H4 (cell line): ENCODE data around the gene RLBP1. TPM values are rescaled to one million over a fixed set of nuclear protein-coding genes. Genes with fewer than 3 reads are reported as not detected.
"Not testable (repeated sequence)": the region's sequence is repeated elsewhere in the genome, so short reads cannot be mapped to it uniquely, and the experiment has no call there.

ENCODE experiments used
- DNase-seq: peaks from one replicate; pipeline ENCODE4 v3.0.0-alpha.2; 2015; ENCODE audit warnings: low spot score
- total RNA-seq: library from RNA; depleted of rRNA; stranded (reverse); fragments of >200 nt; shearing (Covaris generic); gene quantifications from 2 replicates; pipeline ENCODE4 v1.2.3, GENCODE V29; 2014; rRNA removed

RLBP1 gene
- not detected in 2 replicates for total RNA-seq

DNA sequence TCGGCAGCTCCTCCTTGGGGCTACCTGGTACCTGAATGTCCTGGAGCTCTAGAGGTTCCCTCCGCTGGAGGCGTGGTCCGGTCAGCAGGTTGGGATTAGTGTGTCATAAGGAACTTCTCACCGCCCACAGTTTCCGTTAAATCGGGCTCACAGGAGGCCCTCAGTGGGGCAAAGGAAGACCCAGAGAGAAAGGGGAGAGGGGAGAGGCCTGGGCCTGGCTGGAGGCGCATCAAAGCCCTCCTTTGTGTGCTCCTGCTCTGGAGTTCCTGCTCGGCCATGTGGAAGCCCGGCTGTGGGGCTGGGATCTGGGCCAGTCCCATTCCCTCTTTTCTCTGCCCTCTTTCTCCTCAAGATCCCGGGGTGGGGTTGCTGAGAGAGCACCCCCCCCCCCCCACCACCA lies at the start of gene RLBP1:
RLBP1 (minus strand) TSS at position 37 of the 400 bp plus-strand sequence. CDS start 2,604 bp downstream, outside the sequence.
- no peak for DNase-seq

DNA sequence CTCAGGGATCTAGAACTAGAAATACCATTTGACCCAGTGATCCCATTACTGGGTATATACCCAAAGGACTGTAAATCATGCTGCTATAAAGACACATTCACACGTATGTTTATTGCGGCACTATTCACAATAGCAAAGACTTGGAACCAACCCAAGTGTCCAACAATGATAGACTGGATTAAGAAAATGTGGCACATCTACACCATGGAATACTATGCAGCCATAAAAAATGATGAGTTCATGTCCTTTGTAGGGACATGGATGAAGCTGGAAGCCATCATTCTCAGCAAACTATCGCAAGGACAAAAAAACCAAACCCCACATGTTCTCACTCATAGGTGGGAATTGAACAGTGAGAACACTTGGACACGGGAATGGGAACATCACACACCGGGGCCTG lies 28.8 kb upstream of the RLBP1 start:
- not testable (repeated sequence) for DNase-seq

DNA sequence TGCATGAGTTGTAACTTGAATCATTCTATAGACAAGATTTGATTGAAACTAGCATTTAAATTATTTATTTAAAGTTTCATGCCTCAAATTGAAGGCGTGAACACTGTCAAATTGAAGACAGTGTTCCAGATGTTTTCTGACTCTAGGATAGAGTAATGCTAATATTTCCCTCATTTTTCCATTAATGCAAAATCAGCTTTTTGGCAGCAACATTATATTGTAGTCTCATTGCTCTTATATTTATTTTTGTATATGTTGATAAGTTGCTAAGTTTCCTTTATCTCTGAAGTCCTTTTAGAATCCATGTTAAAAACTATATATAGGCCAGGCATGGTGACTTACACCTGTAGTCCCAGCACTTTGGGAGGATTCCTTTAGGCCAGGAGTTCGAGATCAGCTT lies 27.2 kb upstream of the RLBP1 start:
- no peak for DNase-seq

DNA sequence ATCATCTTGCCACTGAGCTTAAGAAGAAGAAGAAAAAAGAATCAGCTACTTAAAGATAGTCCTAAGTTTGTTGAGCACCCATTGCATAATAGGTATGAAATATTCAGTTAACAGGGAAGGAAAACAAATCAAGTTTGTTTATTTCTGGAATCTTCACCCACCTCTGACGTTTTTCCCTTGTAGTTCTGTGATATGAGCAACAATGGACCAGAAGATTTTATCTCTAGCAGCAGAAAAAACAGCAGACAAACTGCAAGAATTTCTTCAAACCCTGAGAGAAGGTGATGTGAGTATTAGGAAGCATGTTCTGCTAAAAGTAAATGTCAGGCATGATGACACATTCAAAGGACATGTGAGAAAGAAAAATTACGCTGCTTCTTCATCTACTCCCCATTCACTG lies 26.1 kb upstream of the RLBP1 start:
- DNase-seq = no peak

DNA sequence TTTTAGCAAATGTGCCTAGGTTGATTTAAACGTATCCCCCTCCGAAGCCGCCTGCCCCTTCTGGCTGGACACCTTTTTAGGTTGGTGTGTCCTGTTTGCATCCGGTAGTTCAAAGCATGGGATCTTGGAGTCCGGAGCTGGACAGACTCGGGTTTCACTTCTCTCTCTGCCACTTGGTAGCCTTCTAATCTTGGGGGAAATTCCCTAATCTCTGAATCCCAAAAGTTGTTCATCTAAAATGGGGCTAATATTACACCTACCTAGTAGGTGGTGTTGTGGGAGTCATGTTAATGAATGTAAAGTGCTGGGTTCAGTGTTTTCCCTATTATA lies 23.2 kb upstream of the RLBP1 start:
- DNase-seq = no peak

DNA sequence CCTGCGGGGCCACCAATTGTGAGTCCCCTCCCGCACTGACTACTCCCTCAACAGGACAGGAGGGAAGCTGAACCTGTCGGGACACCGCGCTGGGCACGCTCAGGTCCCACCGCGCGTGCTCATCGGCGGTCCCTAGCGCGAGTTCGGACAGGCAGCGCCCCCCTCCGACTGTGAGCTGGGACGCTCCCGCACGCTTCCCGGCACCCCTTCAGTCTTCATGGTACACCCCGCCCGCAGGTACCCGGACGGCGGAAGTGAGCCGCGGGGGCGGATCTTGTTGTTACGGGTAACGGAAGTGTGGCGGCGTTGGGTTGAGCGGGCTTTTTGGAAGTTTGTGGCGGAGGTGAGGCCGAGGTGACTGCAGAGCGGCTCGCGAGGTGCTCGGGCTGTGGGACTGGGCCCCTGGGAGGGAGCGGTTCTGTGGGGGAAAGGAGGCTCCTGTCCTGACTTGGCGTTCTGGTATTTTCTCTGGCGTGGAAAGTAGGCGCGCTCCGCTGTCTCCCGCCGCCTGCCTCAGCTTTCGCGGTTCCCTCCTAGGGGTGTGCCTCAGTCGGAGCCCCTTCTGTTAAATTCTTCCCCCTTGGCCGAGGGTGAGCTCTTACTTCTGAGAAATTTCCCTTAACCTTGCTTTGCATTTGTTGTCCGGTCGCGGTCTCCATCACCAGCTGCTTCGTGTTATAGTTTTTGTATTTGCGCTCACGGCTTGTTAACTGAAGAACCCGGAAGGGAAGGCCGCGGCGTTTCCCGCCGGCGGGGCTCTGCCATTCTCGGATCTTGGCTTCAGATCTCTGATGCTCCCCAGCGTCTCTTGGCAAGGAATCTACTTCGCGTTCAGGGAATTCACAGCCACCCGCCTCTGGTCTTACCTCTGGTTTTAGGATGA lies 22.6 kb upstream of the RLBP1 start, which contains the start of gene FANCI:
FANCI (plus strand) TSS at position 289 of the 883 bp plus-strand sequence. CDS start 3,669 bp downstream, outside the sequence.
- DNase-seq = peak; percentile 90

DNA sequence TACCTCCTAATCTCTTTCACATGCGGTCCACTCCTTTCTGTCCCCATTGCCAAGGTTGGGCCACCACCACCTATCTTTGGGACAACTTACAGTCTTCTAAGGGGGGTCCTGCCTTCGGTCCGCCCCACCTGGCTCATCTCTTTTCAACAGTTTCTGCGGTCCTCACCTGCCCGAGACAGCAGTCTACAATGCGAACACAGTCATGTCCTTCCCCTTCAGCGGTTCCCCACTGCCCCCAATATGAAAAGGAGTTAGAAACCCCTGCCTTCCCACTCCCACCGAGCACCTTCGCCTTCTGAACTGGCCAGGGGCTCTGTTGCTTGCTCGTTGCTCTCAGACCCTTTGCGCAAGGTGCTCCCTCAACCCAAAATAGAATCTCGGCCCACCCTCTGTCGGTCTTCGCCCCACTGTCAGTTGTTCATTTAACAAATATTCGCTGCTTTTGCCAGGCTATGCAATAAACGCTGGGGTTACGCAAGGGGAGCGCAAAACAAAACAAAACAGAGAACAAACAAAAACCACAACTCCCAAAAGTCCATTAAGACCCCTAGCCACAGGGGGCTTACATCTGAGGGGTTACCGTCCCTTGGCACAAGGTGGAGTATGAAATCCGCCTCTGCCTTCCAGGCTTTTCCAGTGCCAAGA lies 21.8 kb upstream of the RLBP1 start:
- no peak for DNase-seq

DNA sequence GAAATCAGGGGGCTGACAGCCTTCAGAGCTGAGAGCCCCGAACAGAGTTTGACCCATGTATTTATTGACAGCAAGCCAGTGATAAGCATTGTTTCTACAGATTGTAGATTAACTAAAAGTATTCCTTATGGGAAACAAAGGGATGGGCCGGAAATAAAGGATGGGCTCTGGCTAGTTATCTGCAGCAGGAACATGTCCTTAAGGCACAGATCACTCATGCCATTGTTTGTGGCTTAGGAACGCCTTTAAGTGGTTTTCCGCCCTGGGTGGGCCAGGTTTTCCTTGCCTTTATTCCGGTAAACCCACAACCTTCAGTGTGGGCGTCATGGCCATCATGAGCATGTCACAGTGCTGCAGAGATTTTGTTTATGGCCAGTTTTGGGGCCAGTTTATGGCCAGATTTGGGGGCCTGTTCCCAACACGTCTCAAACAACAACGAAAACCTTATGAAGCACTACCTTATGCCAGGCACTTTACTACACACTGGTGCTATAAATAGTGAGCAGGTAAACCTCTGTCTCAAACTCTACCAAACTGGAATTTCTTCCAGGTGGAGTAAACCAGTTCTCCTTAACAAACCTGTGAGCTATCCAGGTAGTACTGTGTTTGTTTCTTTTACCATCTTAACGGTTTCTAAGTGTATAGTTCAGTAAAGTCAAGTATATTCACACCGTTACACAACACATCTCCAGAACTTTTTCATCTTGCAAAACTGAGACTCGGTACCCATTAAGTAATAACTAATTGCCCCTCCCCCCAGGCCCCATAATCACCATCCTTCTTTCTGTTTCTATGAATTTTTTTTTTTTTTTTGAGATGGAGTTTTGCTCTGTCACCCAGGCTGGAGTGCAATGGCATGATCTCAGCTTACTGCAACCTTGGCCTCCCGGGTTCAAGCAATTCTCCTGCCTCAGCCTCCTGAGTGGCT lies 18.8 kb upstream of the RLBP1 start:
- not testable (repeated sequence) for DNase-seq

DNA sequence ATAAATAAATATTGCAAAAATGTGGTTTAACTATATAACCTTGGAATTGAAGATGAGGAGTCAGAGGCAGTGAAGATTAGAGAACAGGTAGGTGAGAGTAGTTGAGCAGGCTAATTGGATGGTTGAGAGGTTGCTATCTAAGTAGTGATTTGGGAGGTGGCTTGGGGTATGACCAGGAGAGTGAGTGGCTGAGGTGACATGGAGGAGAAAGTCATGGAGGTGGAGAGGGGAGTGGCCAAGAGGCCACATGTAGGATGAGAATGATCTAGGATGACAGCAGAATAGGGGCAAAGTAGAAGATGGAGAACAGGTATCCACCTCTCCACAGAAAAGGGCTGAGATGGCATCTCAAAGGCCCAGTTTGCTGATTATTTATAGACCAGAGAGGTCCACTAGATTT lies 10.5 kb upstream of the RLBP1 start:
- DNase-seq = no peak

DNA sequence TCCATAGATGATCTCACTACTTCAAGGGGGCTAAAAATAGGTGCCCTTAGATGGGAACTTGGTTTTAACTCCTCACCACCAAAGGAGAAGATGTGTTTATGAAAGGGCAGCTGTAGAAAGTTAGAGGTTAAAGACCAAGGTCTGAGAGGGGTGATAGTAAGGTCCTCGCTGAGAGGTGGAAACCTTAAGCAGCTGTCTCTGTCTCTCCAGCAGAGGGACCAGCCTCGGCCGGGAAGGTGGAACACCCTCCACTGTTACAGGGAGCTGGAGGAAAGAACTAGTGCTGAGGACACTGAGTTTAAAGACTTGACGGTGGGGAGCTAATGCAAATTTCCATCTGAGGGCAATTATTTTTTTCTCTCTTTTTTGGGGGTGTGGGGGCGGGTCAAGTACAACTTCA lies 8.9 kb upstream of the RLBP1 start:
- DNase-seq = no peak

DNA sequence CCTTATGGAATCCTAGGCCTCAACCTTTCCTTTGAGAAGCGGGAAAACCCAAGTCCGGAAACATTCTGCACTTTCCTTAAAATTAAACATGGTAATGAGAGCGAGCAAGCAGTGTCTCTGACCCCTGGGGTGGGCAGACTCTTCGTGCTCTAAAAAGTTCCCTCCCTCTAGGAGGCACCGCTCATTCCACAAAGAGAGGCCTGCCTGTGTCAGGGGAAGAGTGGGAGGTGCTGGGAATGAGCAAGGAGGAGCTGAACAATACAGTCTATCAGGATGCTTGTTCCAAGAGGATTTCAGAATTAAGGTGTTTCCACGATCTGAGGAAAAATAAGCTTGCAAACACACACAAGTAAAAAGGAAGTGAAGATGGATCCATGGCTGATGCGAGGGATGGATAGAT lies 6.0 kb upstream of the RLBP1 start:
- DNase-seq = no peak

DNA sequence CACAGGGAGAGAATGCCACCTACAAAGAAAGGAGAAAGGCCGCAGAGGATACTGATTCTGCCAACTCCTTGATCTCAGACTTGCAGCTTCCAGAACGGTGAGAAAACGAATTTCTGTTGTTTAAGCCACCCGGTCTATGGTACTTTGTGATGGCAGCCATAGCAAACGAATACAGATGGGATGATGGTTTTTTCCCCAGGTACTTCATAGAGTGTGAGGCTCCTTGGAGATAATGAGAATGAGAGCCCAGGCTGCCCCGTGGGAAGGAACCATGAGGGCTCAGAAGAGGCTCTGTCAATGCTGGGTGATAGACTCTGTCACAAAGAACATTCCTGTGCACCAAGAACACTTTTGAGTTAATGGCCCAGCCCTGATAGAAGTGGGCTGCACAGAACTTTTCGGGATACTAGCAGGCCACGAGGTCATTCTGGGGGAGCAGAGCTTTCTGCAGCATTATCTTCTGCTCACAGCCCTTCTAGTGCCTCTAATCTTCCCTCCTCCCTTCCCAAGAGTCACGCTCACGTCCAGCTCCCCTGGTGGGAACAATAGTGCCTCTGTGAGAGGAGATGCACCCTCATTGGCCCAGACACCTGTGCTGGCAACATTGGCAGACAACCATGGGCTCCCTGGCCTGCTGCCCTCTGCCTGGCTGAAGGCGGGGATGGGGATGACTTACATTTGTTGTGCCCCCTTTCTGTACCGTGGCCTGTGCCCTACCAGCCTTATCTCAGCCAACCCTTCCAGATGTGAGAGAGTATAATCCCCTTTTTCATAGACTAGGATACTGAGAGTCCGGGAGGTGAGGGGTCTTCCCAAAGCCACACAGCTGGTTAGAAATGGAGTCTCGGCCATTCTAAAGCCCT lies 5.2 kb upstream of the RLBP1 start:
- DNase-seq = no peak

DNA sequence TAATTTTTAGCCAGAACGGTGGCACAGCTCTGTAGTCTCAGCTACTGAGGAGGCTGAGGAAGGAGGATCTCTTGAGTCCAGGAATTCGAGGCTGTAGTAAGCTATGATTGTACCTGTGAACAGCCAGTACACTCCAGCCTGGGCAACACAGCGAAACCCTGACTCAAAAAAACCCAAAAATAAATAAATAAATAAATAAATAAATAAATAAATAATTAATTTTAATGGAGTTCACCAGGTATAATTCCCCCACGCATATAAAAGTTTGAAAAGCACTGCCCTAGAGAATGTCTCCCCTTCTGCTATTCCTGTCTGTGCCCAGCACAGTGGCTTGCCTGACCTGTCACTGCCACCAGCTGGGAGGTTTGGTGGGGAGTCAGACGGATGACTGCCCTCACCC lies 4.2 kb upstream of the RLBP1 start:
- DNase-seq = no peak

DNA sequence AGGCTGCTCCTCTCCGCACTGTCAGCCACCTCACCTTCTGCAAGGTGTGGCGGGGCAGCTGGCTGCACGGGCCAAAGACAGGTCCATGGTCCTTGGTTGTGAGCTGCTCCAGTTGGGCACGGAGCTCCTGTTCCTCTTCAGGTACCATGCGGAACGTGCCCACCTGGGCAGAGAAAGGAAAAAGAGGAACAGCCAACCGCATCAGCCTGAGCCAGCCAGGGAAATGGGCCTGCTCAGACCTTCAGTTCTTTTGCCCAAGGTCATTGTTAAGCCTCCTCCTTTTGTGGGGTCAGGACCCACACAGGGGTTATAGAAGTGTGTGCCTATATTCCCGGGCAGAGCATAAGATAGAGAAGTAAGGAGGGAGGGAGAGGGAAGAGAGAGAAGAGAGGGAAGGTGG lies 2.8 kb downstream of the RLBP1 start:
- DNase-seq = no peak

DNA sequence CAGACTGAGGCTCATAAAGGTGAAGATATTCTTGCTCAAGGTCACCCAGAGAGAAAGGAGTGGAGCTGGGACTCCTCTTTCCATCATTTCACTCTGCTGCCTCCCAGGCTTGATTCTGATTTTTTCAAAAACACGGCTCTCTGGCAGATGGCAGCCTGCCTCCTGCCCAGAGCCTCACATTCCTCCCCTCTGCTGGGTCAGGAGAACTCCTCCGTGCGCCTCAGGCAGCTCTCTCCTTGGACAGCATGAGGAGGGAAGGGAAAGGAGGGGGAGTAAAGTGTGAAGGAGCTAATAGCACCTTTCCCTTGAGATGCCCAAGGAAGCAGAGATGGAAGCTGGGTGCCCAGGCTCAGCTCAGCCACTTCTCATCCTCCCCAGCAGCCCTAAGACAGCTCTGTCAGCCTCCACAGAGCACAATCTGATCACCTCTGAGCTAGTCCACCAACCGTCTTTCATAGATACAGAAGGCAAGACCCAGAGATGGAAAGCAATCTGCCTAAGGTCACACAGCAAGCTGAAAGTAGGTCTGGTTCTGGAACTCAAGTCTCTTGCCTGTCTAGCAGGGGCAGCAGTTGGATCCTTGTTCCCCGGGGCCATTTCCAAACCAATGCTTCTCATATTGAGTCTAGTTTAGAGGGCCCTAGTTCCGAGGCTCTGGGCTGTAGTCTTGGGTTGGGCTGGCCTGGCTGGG lies 3.5 kb downstream of the RLBP1 start:
- DNase-seq = no peak

DNA sequence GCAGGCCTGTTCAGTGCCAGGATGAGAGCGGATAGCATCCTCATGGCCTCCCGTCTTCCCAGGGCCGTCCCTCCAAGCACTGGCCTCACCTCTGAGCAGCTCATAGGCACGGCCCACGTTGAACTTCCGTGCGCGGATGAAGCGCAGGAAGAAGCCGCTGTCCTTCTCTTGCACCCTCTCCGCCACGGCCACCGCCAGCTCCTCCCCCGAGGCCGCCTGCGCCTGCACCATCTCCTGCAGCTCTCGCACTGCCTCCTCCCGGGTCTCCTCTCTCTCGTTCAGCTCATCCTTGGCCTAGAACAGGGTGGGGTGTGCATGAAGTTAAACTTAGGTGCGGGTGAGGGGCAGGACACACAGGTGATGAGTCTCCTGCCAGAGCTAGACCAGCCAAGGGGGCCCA lies 4.3 kb downstream of the RLBP1 start:
- no peak for DNase-seq

DNA sequence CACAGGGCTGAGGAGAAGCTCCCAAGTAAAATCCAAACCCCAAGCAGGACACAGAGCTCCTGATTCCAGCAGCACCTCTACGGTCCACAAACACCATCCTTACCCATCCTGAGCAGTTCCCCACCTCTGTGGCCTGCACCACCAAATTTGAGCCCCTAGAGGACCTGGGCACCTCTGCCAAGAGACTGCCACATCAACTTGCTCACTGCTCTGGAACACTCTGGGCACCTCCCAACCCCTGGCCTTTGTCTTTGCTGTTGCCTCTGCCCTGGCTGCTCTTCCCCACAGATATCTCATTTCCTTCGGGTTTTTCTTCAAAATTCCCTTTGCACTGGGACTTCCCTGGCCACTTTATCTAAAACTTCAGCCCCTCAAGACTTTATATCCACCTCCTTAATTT lies 5.8 kb downstream of the RLBP1 start:
- no peak for DNase-seq

DNA sequence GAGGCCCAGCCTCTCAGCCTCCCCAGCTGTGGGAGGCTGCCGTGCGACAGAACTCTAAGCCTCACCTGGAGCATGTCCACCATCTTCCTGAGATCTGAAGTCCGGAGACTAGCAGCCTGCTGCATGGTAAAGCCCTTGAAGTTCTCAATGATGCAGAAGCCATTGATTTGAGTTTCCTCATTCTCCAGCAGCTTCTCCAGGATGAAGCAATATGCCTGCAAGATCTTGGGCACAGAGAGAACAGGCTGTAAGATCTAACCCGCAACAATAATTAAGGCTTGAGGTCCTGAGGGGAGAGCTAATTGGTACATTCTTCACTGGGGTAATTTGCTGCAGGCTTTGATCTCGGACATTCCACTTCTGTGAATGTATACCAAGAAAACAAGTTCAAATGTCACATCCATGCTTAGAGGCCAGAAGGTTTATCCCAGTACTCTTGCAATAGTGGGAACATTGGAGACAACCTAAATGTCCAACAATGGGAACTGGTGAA lies 9.7 kb downstream of the RLBP1 start:
- no peak for DNase-seq

DNA sequence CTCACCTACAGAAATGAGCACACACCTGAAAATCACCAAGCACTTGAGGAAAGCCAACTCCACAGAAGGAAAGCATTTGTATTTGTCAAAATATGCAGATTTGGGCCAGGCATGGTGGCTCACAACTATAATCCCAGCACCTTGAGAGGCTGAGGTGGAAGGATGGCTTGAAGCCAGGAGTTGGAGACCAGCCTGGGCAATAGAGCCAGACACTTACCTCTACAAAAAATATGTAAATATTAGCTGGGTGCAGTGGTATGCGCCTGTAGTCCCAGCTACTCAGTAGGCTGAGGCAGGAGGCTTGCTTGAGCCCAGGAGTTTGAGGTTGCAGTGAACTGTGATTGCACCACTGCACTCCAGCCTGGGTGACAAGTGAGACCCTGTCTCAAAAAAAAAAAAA lies 12.3 kb downstream of the RLBP1 start:
- DNase-seq = no peak

DNA sequence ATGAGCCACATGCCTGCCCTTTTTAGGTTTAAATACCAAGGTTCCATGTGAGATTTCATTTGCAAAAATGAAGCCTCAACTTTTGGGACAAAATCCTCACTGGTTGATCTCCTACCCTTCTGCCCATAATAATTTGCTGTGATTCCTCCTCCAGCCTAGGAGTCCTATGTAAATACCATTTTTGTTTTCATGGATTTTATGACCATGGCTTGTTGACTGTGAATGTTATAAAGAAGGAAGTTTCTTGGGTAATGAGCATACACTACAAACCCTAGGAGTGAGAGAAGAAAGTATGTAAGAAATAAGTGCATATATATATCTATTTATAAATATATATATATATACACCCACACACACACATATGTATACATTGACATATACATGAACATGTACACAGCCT lies 13.1 kb downstream of the RLBP1 start:
- DNase-seq = no peak
